DOHH2 (cell line): ENCODE measurements around the gene ATP11A.

Source experiments
- CTCF ChIP-seq: fragments of 200-600 bp; sonication (generic); IDR thresholded peaks from one replicate; pipeline ENCODE4 v1.5.1; 2014; ENCODE audit warnings: antibody characterized with exemption, mild to moderate bottlenecking, low read depth, low read length; ENCODE audit not compliant: poor library complexity, severe bottlenecking
- EZH2phosphoT487 ChIP-seq: fragments of 200-600 bp; sonication (generic); IDR thresholded peaks from 2 replicates; pipeline ENCODE4 v1.6.1; 2017; ENCODE audit warnings: borderline replicate concordance, mild to moderate bottlenecking, antibody characterized with exemption, low read length, moderate library complexity, mixed read lengths

- no peak for TF ChIP-seq CTCF
- no peak for TF ChIP-seq EZH2phosphoT487
Measured at GRCh38 chr13:112771877-112772538, 82.2 kb downstream of the ATP11A start.
